Peyer's patch (tissue), 4 donors: Measurements from ENCODE around the gene CSGALNACT2. TPM values are rescaled to one million over a fixed set of nuclear protein-coding genes. Genes with fewer than 3 reads are reported as not detected.
A peak's percentile ranks its signal among the peaks of the same experiment; 100 is the strongest.

Experiments
- DNase-seq, 3 donors: peaks; one replicate each; pipeline ENCODE4 v3.0.0-alpha.2; 2017 to 2019
- H3K27ac ChIP-seq, 4 donors: fragments of 200-600 bp; sonication (generic); one replicate each; pipeline ENCODE4 v1.5.1; 2016 to 2019
- H3K27me3 ChIP-seq, 2 donors: fragments of 200-600 bp; sonication (generic); one replicate each; pipeline ENCODE4 v1.5.1; 2019
- H3K36me3 ChIP-seq, 3 donors: fragments of 200-600 bp; sonication (generic); one replicate each; pipeline ENCODE4 v1.5.1; 2016 to 2019
- H3K4me1 ChIP-seq, 4 donors: fragments of 200-600 bp; sonication (generic); one replicate each; pipeline ENCODE4 v1.5.1; 2016 to 2019
- H3K4me3 ChIP-seq, 4 donors: fragments of 200-600 bp; sonication (generic); 1 replicate in 3 of 4; 2 replicates in 1 of 4; pipeline ENCODE4 v1.5.1; 2016 to 2019; ENCODE audit warnings: mild to moderate bottlenecking in 1 of 4
- H3K9me3 ChIP-seq, 4 donors: fragments of 200-600 bp; sonication (generic); one replicate each; pipeline ENCODE4 v1.5.1; 2016 to 2019; ENCODE audit warnings: mild to moderate bottlenecking in 1 of 4
- CTCF ChIP-seq, 6 experiments: fragments of 450-650 bp in 4 of 6; fragments of 200-600 bp in 2 of 6; sonication (generic) in 1 of 6; IDR thresholded peaks; one replicate each; pipeline ENCODE4 v1.5.1; 2017 to 2019; ENCODE audit warnings: antibody characterized with exemption in 6 of 6, mild to moderate bottlenecking in 3 of 6, moderate library complexity in 1 of 6
- POLR2A ChIP-seq, 2 donors: fragments of 450-650 bp; IDR thresholded peaks; one replicate each; pipeline ENCODE4 v1.5.1; 2017; ENCODE audit warnings: antibody characterized with exemption in 2 of 2, mild to moderate bottlenecking in 2 of 2, moderate library complexity in 2 of 2
- total RNA-seq, 4 donors: library from RNA; depleted of rRNA; stranded (reverse); fragments of >200 nt; gene quantifications; one replicate each; pipeline ENCODE4 v1.1.0, GENCODE V29; 2016

Gene CSGALNACT2
- total RNA-seq, 4 donors from 2014 or later, result 5.8 to 24.8 (median 7.9) TPM

- Histone ChIP-seq H3K9me3 (no peaks in the 10 kb centered on the region), H3K4me3 (no peak overlapping the region), H3K27ac (no peak overlapping the region), H3K36me3 (no peaks in the 10 kb centered on the region), H3K27me3 (no peaks in the 10 kb centered on the region), H3K4me1 (no peaks in the 10 kb centered on the region)
- DNase-seq, result peak in 2 of 3 donors; percentile 27 to 36
- TF ChIP-seq POLR2A (IDR thresholded peaks at IDR 0.05) (no peak), CTCF (IDR thresholded peaks at IDR 0.05) (no peak)
These were observed 71.5 kb downstream of the CSGALNACT2 start for GRCh38 chr10:43209651-43210141.

- TF ChIP-seq POLR2A (IDR thresholded peaks at IDR 0.05) (no peak), CTCF (IDR thresholded peaks at IDR 0.05) (no peak)
- H3K4me3 ChIP-seq, result no peak overlapping the region
- DNase-seq, result peak in 1 of 3 donors; percentile 15
- no peaks in the 10 kb centered on the region for H3K4me1 ChIP-seq
- H3K27ac ChIP-seq, result no peak overlapping the region
- no peaks in the 10 kb centered on the region for H3K9me3 ChIP-seq
- no peaks in the 10 kb centered on the region for H3K36me3 ChIP-seq
- no peaks in the 10 kb centered on the region for H3K27me3 ChIP-seq
These were observed 72.3 kb downstream of the CSGALNACT2 start for GRCh38 chr10:43210556-43210955.

GRCh38 chr10:43211030-43211429 is 72.8 kb downstream of the CSGALNACT2 start:
- peak in 1 of 3 donors; percentile 14 for DNase-seq

GRCh38 chr10:43211431-43212042 is 73.3 kb downstream of the CSGALNACT2 start:
- H3K36me3 ChIP-seq, result no peaks in the 10 kb centered on the region
- H3K27me3 ChIP-seq, result no peaks in the 10 kb centered on the region
- H3K9me3 ChIP-seq, result no peaks in the 10 kb centered on the region
- no peak overlapping the region for H3K4me3 ChIP-seq
- TF ChIP-seq POLR2A (IDR thresholded peaks at IDR 0.05), result no peak
- no peak for TF ChIP-seq CTCF (IDR thresholded peaks at IDR 0.05)
- H3K4me1 ChIP-seq, result no peaks in the 10 kb centered on the region
- peak in 1 of 3 donors; percentile 37 for DNase-seq
- H3K27ac ChIP-seq, result no peak overlapping the region

More at GRCh38 chr10:43211030-43211429, 72.8 kb downstream of the CSGALNACT2 start:
- Histone ChIP-seq H3K4me3 (no peak overlapping the region), H3K27ac (no peak overlapping the region), H3K4me1 (no peaks in the 10 kb centered on the region), H3K9me3 (no peaks in the 10 kb centered on the region), H3K27me3 (no peaks in the 10 kb centered on the region), H3K36me3 (no peaks in the 10 kb centered on the region)
- TF ChIP-seq CTCF (IDR thresholded peaks at IDR 0.05) (no peak), POLR2A (IDR thresholded peaks at IDR 0.05) (no peak)

DNA sequence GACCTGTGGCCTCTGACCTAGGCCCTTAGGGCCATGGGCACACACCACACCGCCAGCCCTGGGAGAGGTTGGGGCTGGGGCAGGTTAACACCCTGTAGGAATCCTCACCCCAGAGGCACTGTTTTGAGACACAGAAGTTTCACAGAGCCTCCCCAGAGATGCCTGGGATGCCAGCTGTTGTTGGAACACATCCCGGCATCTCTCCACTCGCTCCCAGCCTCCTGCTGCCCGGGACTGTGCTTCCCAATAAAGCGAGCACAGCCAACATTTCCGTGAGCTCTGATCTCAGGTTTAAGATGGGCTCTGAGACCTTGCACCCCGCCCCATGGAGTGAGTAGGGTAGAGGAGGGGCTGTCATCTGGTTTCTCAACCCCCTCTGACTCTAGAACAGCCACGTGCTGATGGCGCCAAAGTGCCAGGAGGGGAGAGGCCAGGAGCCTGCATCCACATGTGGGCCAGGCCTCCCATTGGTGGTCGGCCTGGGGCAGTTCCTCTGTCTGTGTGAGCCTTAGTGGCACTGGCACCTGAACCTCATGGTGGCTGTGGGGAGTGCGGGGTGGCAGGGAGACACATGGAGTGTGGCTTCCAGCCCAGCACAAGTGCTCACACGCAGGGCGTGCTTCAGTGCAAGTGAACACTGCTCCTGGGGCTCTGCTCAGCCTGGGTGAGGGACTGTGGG is 73.9 kb downstream of the CSGALNACT2 start:
- Histone ChIP-seq H3K36me3 (no peaks in the 10 kb centered on the region), H3K4me3 (no peak overlapping the region), H3K4me1 (no peaks in the 10 kb centered on the region), H3K27me3 (no peaks in the 10 kb centered on the region), H3K9me3 (no peaks in the 10 kb centered on the region), H3K27ac (no peak overlapping the region)
- peak in 1 of 3 donors; percentile 35 for DNase-seq
- TF ChIP-seq POLR2A (IDR thresholded peaks at IDR 0.05), result no peak
- no peak for TF ChIP-seq CTCF (IDR thresholded peaks at IDR 0.05)
